T-helper 2 cell (primary cell): ENCODE results near the gene WBP4.
A peak's percentile ranks its signal among the peaks of the same experiment; 100 is the strongest.

ENCODE experiments used
- DNase-seq, 5 experiments: peaks; one replicate each; pipeline versions ENCODE4 v3.0.0 to v3.0.0-alpha.2; 2012 to 2022

Gene WBP4

DNA sequence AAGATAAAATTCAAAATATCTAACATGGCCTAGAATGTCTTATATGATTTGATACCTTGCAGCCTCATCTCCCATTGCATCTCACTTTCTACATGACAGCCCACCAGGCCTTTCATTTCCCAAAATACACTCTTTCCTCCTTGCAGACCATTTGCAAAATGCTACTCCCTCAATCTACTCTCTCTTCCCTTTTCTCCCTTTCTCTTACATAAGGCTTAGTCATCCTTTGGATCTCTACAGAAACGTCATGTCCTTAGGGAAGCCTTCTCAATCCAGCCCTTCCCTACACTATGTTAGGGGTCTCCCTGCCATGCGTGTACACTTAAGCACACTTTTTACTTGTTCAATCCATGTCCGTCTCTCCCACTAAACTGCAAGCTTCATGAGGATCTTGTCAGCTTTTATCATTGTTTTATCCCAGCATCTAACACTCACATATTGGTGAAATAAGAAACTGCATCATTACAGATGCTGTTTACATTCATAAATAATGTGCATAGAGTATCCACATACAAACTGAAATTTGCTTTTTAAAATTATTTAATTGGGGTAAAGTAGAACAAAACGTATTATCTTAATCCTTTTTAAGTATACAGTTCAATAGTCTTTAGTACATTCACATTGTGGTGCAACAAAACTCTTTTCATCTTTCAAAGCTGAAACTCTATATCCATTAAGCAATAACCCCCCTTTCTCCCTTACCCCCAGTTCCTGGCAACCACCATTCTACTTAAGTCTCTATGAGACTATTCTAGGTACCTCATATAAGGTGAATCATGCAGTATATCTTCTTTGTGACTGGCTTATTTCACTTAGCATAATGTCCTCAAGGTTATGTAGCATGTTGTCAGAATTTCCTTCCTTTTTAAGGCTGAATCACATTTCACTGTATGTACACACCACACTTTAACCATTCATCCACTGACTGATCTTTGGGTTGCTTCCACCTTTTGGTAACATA, 11.5 kb upstream of the WBP4 start:
- no peak for DNase-seq

DNA sequence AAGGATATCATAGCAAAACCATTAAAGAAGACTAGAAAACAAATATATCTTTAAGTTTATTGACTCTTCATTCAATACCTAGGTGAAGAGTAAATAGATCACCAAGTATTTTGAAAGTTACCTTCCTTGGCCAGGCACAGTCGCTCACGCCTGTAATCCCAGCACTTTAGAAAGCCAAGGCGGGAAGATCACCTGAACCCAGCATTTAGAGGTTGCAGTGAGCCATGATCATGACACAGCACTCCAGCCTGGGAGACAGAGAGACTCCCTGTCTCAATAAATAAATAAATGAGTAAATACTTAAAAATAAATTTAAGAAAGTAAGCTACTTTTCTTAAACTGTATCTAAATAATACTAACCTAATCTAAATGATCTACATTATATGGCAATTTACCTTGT, 8.9 kb upstream of the WBP4 start:
- DNase-seq = no peak

DNA sequence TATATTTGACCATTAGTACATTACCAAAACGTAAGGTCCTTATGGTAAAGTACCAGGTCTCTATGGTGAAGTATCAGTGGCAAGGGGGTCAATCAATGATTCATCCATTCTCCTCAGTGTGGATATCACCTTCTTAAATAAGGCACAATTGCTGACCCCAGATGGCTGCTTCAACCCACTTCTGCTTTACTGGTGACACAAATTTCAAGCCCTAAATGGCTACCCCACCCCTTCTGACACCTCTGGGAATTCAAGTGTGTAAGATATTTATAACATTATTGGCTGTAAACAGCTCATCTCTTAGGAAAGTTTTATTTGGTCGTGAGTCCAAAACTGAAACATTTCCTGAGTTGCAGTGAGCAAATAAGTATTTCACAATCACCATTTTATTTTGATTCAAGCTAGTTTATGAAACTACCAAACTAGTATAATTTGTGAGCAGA, 7.9 kb upstream of the WBP4 start:
- DNase-seq = no peak

DNA sequence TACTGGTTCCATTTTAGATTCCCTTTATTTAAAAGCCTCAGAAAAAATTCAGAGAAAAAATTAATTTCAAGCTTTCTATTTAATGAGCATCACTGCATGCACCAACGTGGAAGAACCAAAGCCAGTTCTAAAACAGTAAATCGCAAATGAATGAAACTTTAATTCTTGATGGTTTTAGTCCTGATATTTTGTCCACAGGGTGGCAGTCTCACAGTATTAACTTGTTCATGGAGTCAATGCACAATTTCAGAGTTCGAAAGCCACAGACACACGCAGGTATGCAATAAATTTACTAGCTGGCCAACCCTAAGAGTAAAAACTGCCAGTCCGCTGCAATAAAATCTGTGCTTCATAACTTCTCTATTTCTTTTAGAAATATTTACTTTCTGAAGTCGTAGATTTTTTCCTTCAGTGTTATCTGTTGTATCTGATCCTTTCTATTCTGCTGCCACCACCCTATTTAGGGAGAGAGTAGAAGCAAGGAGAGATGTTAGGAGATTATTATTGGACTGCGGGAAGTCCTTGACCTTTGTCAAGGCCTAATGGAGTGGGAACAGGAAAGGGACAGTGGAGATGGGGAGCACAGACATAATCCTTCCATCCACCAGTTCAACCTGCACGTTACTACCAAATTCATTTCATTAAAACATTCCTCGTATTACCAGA, 7.0 kb upstream of the WBP4 start:
- DNase-seq = peak in 2 of 5 experiments; percentile 28 to 78

DNA sequence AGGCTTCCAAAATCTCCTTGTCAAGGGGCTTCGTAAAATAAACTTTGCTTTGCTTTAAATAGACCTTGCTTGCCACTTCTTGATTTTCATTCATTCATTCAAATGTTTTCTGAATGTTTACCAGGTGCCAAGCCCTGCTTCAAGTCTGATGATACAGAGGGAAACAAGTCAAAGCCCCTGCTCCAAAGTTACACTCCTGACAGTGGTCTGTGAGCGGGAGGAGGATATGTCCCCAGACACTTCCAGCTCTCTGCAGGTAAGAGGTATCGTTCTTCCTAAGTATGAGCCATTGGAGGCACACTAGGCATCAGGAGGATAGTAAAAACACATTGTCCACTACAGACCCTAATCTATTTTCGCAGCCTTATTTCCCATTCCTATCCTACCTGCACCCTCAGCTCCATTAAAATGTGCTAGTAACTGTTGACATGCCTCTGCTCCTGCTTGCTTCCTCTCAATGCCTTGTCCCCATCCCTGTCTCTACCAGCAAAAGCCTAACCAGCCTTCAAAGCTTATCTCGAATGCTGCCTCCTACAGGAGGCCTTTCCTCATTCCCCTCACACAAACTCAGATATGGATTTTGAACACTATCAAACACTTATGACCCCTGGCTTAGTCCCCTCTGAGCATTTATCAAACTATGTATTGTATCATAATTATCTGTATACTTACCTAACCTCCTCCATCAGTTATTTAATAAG, 6.2 kb upstream of the WBP4 start:
- peak in 1 of 5 experiments; percentile 29 for DNase-seq

DNA sequence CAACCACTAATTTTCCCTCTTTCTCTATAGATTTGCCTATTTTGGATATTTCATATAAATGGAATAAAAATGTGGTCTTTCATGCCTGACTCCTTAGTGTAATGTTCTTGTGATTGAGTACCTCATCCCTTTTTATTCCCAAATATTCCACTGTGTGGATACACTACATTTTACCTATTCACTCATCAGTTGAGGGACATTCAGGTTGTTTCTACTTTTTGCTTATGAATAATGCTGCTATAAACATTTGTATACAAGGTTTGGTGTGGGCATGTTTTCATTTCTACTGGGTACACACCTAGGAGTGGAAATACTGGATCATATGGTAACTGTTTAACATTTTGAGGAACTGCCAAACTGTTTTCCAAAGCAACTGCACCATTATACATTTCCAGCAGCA, 5.1 kb upstream of the WBP4 start:
- DNase-seq = no peak

DNA sequence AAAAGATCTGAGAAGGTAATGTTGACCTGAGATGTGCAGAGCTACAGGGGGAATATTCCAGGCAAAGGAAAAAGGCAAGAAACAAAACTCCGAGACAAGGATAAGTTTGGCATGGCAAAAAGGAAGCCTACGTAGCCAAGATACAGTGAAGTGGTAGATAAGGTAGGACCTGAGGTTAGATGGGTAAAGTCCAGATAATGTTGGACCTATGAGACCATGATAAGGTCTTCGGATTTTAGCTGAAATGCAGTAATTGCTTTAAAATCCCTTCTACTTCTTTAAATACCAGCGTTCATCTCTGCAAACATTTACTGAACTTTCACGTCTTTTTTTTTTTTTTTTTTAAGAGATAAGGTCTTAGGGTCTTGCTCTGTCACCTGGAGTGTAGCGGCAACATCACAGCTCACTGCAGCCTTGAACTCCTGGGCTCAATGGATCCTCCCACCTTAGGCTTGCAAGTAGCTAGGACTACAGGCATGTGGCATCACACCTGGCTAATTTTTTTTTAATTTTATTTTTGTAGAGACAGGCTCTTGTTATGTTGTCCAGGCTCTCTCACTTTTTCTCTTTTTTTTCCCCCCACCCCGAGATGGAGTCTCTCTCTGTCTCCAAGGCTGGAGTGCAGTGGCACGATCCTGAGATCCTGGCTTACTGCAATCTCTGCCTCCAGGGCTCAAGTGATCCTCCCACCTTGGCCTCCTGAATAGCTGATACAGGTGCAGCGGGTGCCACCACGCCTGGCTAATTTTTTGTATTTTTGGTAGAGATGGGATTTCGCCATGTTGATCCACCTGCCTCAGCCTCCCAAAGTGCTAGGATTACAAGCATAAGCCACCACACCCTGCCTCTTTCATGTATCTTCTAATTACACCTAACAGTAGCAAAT, 4.2 kb upstream of the WBP4 start:
- DNase-seq = no peak

DNA sequence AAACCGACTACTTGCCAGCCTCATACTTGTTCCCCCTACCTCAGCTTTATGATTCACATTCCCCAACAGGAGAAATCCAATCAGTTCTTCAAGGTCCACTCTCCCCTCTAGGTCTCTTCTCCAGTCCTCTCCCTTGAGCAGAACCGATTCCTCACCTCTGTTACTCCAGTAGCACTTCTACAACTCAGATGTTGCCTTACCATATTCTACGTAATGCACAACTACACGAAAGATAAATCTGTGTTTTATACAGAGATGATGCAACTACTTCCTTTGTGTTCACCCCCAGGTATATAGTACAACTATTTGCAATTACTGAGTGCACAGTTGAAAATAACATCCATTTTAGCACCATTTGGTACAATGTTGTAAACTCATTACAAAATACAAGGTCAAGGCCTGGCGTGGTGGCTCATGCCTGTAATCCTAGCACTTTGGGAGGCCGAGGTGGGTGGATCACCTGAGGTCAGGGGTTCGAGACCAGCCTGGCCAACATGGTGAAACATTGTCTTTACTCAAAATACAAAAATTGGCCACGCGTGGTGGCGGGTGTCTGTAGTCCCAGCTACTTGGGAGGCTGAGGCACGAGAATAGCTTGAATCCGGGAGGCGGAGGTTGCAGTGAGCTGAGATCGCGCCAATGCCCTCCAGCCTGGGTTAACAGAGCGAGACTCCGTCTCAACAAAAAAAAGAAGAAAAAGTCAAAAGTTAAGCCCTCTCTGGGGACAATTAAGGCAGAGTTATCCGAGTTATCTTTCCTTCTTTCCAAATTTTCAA, 2.8 kb upstream of the WBP4 start:
- DNase-seq = peak in 1 of 5 experiments; percentile 6

DNA sequence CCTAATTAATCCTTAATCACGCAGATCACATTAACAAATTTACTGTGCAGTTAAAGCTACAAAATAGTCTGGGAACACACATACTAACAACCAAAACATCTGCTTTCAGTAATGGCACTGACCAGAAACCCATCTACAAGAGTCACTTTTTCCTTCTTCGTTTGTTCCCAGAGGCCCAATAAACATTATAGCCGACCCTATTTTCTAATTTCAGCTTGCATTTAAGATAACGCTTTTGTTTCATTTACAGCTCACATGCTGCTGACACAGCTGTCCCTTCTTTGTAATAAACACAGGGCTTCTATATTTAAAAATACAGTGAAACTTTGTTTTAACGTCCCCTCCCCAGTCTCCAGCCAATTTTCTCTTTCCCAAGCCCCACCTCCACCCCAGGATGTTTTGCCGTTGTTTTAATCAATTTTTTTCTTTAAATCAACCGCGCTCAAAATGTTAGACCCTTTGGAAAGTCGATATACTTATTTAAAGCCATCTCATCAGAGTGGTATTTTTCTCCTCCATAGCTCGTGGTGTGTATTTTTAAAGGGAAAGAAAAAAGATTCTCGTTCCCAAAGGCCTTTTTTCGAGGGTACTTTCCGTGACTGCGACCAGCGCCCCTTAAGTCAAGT, 1.7 kb upstream of the WBP4 start:
- no peak for DNase-seq

DNA sequence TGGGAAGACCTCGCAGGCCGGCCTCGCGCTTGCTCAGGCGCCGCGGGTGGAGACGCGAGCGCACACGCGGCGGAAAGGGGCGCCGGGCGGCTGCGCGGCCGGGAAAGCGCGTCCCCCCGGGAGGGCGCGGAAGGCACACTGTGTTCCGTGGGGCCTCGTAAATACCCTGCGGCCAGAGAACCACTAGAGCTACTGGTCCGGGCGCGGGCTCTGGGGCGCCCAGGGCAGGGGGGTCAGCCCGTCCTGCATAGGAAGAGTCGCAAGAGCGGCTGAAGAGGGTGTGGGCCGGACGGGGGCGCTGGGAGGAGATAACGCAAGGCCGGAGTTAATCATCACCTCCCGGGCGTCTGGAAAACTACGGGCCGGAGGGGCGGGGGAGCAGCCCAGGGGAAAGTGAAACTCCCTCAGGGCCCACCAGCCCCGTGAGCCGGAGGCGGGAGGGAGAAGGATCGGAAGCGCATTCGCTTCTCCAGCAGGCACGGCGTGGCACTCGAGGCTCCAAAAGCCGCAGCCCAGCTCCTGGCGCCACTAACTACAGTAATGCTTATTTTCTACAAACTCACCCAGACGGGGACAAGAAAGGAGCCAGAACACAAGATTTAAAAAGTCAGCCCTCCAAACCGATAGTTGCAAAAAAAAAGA, 1.1 kb upstream of the WBP4 start:
- DNase-seq = peak; percentile 38 to 70 (median 65)

DNA sequence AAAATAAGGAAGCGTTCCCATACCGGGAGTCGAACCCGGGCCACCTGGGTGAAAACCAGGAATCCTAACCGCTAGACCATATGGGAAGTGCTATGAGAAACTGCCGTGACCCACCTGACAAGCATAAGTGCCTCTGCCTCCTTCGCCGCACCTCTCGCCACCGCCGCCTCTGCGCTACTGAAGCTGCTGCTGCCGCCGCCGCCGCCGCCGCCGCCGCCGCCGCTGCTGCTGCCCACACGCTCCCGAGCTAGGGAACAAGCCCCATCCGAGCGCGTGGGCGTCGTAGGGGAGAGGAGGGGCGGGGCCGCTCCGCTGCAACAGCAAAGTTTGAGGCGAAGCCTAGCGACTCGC, 610 bp upstream of the WBP4 start:
- DNase-seq = peak; percentile 59 to 93 (median 83)

DNA sequence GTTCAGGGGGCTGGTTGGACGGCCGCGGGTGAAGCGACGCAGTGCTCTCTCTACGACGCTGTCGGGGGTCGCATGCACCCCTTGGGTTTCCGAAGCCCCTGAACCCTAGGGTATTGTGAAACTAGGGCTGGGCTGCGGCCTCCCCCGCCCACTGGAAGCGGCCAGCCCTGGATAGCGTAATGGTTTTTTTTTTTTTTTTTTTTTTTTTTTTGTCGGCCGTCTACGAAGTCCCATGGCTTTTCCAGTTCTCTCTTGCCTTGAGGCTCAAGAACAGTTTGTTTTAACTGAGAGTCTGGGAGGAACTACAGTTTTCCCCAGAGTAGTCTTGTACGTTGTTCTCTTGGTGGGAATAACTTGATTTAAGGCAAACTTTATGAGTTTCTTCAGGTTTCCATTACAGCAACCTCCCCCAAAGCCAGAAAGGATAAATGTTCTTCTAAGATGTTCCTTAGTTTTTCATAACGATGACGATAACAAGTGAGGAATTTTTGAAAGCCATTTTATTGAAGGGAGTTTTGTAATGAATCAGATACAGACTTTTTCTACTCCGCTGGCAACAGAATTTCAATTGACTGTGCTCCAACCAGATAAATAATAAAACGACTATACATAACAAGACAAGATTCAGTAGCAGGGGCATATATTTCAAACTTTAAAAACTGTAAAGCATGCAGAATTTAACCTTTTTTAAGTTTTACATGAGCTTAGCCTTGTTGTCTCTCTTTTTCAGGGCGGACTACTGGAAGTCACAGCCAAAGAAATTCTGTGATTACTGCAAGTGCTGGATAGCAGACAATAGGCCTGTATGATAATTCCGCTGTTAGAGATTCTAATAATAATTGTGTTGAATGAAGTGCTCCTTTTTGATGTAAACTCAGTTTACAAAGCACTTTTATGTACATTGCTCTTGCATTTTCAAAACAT, 867 bp downstream of the WBP4 start:
- no peak for DNase-seq

DNA sequence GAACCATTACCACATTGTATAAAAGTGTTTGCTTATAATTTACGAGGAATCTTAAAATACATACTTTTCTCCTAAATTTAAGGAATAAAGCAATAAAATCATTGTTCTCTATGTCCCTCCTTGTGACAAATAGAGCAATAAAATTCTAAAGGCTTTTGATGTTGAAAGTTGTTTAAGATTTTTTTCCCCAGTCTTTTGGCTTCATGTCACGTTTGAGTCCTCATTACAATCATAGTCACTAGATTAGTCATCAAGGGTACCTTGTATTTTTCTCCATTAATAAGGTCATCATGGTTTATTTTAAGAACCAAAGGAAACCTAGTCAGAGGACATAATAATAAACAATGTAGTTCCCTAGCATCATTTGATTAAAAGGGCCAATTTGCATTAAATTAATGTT, 3.2 kb downstream of the WBP4 start:
- no peak for DNase-seq

DNA sequence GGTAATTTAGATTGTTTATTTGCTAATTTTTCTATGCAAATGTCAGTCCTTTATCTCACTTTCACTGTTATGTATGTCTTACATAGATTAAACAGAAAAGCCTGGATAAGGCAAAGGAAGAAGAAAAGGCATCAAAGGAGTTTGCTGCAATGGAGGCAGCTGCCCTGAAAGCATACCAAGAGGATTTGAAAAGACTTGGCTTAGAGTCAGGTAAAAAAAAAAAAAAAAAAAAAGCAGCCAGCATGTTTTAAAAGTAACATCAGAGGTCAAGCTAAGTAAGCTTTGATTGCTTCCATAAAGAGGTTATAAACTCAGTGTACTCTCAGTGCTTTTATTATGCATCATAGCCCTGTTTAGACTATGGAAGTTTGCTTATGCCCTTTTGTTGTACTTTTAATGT, 3.8 kb downstream of the WBP4 start:
- DNase-seq = no peak

DNA sequence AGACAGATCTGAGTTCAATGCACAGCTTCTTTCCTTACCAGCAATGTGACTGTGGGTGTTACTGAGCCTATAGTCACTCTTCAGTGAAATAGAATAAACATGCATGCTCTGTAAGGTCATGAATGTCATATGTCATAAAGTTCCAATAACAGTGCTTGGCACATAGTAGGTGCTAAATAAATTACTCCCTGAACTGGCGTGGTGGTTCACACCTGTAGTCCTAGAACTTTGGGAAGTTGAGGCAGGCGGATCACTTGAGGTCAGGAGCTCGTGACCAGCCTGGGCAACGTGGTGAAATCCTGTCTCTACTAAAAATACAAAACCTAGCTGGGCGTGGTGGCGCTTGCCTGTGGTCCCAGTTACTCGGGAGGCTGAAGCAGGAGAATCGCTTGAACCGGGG, 13.2 kb downstream of the WBP4 start:
- DNase-seq = no peak

DNA sequence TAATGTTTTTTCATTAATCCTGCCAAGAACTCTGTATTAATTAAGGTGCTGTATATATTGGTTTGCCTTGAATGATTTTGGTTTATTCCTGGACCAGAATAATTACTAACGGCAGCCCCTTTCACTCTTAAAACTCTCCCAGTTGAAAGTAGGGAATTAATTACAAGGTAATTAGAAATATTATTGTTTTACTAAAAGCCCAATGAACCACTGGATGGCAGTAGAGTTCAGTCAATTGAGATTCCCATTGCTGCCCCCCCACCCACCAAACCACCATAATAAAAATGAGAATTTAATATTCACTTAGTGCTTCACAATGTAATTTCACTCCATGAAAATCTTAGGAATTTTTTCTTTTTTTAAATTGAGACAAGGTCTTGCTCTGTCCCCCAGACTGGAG, 13.7 kb downstream of the WBP4 start:
- DNase-seq = peak in 3 of 5 experiments; percentile 8 to 29 (median 11)

DNA sequence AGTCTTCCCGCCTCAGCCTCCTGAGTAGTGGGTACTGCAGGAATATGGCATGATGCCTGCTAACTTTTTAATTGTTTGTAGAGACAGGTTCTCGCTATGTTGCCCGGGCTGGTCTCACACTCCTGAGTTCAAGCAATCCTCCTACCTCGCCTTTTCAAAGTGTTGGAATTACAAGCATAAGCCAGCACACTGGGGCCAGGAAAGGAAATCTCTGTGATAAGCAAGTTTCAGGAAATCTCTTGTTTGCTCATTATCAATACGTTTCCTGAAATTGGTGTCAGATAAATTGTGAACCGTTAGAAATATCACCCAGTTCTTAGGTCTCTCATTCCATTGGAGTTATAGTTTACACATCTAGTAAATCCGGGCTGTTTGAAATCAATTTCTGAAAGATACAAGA, 14.2 kb downstream of the WBP4 start:
- DNase-seq = no peak

DNA sequence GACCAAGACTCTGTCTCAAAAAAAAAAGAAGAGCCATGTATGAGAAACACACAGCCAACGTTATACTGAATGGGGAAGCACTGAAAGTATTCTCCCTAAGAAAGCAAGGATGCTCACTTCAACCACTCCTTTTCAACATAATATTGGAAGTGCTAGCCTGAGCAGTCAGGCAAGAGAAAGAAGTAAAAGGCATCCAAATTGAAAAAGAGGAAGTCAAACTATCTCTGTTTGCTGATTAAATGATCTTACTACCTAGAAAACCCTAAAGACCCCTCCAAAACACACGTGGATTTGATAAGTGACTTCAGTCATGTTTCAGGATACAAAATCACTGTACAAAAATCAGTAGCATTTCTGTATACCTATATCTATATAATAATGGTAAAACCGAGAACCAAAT, 16.2 kb downstream of the WBP4 start:
- DNase-seq = no peak

DNA sequence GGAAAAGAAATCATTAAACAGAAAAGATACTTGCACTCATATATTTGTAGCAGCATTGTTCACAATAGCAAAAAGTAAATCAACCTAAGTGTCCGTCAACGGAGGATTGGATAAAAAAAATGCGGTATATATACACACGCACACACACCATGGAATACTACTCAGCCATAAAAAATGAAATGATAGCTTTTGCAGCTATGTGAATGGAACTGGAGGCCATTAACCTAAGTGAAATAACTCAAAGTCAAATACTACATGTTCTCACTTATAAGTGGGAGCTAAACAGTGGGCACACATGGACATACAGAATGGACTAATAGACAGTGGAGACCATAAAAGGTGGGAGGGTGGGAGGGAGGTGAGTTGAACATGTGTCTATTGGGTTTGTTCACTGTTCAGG, 18.4 kb downstream of the WBP4 start:
- no peak for DNase-seq
